ENCODE measurements around the gene PITPNC1. TPM values are rescaled to one million over a fixed set of nuclear protein-coding genes. Genes with fewer than 3 reads are reported as not detected.

The PITPNC1 gene
- total and polyA plus RNA-seq, 8 donors: 9.7 to 21.9 (median 11.3) TPM

DNA sequence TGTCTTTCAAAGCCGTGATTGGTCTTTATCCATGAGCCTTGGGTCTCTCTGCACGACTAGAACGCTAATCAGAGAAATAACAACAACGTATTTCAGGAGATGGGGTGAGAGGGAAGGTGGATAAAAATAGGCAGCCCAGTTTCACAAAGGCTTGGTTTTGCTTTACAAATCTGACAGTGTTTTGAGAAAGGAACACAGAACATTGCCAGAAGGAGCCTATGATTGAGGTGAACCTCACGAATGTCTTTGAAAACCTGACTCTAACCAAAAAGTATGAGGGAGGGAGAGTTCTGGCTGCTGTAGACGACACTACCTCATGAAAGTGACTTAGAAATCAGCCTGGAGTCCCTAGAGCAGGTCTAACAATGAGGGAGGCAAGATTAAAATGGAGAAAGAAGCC is 302.6 kb downstream of the PITPNC1 start:
- DNase-seq: no peak
- intact Hi-C loops (cut with DNase I): no loop called here
- no peaks in the 10 kb centered on the region for H3K9me3 ChIP-seq
- no peak overlapping the region for H3K27ac ChIP-seq
- no peak overlapping the region for H3K4me3 ChIP-seq
- ATAC-seq: no peak
- H3K27me3 ChIP-seq: no peaks in the 10 kb centered on the region
- no peaks in the 10 kb centered on the region for H3K4me1 ChIP-seq
- TF ChIP-seq, protein P1, sequence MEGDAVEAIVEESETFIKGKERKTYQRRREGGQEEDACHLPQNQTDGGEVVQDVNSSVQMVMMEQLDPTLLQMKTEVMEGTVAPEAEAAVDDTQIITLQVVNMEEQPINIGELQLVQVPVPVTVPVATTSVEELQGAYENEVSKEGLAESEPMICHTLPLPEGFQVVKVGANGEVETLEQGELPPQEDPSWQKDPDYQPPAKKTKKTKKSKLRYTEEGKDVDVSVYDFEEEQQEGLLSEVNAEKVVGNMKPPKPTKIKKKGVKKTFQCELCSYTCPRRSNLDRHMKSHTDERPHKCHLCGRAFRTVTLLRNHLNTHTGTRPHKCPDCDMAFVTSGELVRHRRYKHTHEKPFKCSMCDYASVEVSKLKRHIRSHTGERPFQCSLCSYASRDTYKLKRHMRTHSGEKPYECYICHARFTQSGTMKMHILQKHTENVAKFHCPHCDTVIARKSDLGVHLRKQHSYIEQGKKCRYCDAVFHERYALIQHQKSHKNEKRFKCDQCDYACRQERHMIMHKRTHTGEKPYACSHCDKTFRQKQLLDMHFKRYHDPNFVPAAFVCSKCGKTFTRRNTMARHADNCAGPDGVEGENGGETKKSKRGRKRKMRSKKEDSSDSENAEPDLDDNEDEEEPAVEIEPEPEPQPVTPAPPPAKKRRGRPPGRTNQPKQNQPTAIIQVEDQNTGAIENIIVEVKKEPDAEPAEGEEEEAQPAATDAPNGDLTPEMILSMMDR (IDR thresholded peaks at IDR 0.05): no peak
- H3K36me3 ChIP-seq: no peaks in the 10 kb centered on the region

DNA sequence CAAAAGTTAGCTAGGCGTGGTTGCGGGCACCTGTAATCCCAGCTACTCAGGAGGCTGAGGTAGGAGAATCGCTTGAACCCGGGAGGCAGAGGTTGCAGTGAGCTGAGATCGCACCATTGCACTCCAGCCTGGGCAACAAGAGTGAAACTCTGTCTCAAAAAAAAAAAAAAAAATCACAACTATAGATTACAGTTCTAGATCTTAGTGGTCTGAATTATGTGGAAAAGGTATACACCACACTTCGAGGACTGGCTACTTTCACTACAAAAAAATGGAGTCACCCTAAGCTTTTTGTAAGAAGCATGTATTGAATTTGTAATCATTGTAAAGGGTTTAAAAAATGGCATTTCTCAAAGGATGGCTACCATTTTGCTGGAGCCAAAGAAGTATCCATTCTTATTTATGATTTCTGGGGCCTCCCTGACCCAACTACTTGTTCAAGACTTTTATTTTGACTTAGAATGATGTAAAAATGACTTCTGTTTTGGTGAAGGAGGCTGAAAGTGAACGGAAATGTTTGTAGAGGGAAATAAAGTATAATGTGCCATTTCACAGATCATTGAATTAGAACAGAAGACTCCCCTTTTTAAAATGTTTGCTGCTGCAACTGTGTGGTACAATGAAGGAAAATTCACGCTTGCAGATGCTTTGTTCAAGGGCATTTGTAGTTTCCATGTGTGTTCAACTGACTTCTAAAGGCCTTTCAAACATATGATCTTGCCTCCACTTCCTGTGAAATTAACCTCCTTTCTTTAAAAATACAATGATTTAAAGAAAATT is 303.6 kb downstream of the PITPNC1 start:
- ATAC-seq (no peak), DNase-seq (no peak)
- no peaks in the 10 kb centered on the region for H3K27me3 ChIP-seq
- H3K4me1 ChIP-seq: no peaks in the 10 kb centered on the region
- no peak overlapping the region for H3K4me3 ChIP-seq
- no peaks in the 10 kb centered on the region for H3K9me3 ChIP-seq
- no peaks in the 10 kb centered on the region for H3K36me3 ChIP-seq
- TF ChIP-seq, protein P1 (IDR thresholded peaks at IDR 0.05): no peak
- intact Hi-C loops (cut with DNase I): no loop called here
- H3K27ac ChIP-seq: no peak overlapping the region

DNA sequence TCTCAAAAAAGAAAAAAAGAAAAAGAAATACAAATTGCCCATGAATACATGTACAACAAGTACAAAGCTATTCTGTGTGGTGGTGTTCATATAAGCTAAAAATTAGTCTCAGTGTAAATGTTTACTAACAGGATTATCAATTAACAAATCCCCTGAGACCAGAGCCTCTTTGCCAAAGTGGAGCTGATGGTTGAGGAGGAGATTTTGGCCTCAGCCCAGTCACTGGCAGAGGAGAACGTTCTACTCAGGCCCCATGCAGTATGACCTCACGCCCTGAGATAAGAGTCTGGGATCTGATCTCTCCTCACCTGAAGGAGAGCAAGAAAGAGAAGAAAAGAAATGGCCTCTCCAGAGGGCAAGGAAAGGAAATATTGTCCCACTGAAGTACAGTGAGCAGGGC is 305.1 kb downstream of the PITPNC1 start:
- TF ChIP-seq, protein P1 (IDR thresholded peaks at IDR 0.05): no peak
- H3K4me1 ChIP-seq: no peaks in the 10 kb centered on the region
- DNase-seq (no peak), ATAC-seq (no peak)
- intact Hi-C loops (cut with DNase I): no loop called here
- H3K27ac ChIP-seq: no peak overlapping the region
- H3K27me3 ChIP-seq: no peaks in the 10 kb centered on the region
- H3K9me3 ChIP-seq: no peaks in the 10 kb centered on the region
- H3K36me3 ChIP-seq: no peaks in the 10 kb centered on the region
- no peak overlapping the region for H3K4me3 ChIP-seq

DNA sequence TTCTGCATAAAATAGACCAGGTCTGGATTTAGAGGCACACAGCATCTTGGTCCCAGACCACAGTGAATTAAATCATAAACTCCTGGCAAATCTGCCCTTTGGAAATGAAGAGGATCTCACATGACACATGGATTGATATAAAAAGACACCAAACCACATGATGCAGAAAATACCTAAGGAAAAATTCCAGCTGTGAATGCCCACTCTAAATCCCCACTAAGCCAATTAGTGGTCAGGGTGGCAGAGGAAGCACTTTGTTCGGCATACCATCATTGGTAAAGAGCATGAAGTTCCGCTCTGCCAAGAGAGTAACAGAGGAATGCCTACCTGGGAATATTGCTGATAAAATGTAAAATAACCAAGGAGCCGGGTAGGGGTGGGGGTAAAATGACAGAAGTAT is 308.3 kb downstream of the PITPNC1 start:
- TF ChIP-seq, protein P1 (IDR thresholded peaks at IDR 0.05): no peak
- DNase-seq (no peak), ATAC-seq (no peak)
- H3K4me1 ChIP-seq: peaks cover 0 to 7% of the 10 kb centered on the region in 2 donors
- H3K27me3 ChIP-seq: no peaks in the 10 kb centered on the region
- no peak overlapping the region for H3K27ac ChIP-seq
- H3K9me3 ChIP-seq: no peaks in the 10 kb centered on the region
- intact Hi-C loops (cut with DNase I): loop anchor here in 1 of 2 donors (5.0 kb wide), 1 partner anchor 308 kb away; the partner anchor contains the start of gene PITPNC1
- no peaks in the 10 kb centered on the region for H3K36me3 ChIP-seq
- no peak overlapping the region for H3K4me3 ChIP-seq

DNA sequence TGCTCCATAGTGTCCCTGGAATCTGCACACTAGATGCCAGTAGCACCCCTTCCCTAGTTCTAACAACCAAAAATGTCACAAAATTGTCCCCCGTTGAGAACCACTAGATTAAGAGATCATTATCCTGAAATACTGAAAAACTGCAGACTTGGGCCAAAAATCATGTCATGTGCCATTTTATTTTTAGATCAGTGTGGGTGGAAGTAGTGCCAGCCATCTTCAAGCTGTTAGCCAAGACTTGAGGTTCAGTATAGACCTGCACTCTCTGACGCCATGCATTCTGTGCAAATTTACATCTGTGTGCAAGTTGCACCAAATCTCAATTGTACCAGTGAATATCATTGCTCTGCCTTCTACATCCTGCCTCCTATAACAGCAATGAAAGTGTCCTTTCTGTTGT is 309.2 kb downstream of the PITPNC1 start:
- Histone ChIP-seq H3K4me1 (peaks cover 0 to 7% of the 10 kb centered on the region in 2 donors), H3K4me3 (no peak overlapping the region), H3K9me3 (no peaks in the 10 kb centered on the region), H3K36me3 (no peaks in the 10 kb centered on the region), H3K27me3 (no peaks in the 10 kb centered on the region), H3K27ac (no peak overlapping the region)
- DNase-seq (no peak), ATAC-seq (no peak)
- intact Hi-C loops (cut with DNase I): loop anchor here in 1 of 2 donors (5.0 kb wide), 1 partner anchor 309 kb away; the partner anchor contains the start of gene PITPNC1
- TF ChIP-seq, protein P1 (IDR thresholded peaks at IDR 0.05): no peak
